ENCODE data around the gene OR3A3.

Gene OR3A3

DNA sequence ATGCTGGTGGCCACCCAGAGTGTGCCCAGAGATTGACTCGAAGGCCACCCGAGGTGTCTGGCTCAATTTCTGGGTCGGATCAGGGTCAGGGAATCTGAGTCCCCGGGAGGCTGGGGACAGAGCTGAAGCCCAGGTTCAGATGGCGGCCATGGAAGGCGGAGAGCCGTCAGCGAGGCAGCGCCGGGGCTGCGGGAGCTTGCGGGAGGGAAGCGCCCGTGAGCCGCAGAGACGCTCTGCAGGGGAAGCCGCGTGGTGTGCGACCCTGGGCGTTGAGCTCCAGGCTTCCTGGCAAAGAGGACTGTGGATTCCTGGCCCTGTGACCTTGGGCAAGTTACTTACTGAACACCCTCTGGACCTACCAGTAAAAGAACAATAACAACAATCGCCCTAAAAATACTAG lies 61.0 kb downstream of the OR3A3 start:
- TF ChIP-seq EZH2 (IDR thresholded peaks at IDR 0.05; ENCODE audit: borderline replicate concordance, low read depth, low read length, severe bottlenecking) = no peak
- TF ChIP-seq, protein P1, sequence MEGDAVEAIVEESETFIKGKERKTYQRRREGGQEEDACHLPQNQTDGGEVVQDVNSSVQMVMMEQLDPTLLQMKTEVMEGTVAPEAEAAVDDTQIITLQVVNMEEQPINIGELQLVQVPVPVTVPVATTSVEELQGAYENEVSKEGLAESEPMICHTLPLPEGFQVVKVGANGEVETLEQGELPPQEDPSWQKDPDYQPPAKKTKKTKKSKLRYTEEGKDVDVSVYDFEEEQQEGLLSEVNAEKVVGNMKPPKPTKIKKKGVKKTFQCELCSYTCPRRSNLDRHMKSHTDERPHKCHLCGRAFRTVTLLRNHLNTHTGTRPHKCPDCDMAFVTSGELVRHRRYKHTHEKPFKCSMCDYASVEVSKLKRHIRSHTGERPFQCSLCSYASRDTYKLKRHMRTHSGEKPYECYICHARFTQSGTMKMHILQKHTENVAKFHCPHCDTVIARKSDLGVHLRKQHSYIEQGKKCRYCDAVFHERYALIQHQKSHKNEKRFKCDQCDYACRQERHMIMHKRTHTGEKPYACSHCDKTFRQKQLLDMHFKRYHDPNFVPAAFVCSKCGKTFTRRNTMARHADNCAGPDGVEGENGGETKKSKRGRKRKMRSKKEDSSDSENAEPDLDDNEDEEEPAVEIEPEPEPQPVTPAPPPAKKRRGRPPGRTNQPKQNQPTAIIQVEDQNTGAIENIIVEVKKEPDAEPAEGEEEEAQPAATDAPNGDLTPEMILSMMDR (IDR thresholded peaks at IDR 0.05; ENCODE audit: borderline replicate concordance, extremely low read depth, low read length, poor library complexity, severe bottlenecking) = no peak
- ATAC-seq (ENCODE audit: insufficient read depth, low read depth) (no peak), DNase-seq (no peak)
- no peak overlapping the region for H3K27ac ChIP-seq (ENCODE audit: low read length)
- H3K36me3 ChIP-seq (ENCODE audit: insufficient read depth, low read length) = no peaks in the 10 kb centered on the region
- H3K4me2 ChIP-seq (ENCODE audit: insufficient read depth, low read length) = no peak overlapping the region
- no peaks in the 10 kb centered on the region for H3K4me1 ChIP-seq (ENCODE audit: insufficient read depth, low read length)
- H2AFZ ChIP-seq (ENCODE audit: low read depth, low read length) = no peak overlapping the region
- H4K20me1 ChIP-seq (ENCODE audit: insufficient read depth, low read length) = no peaks in the 10 kb centered on the region
- no peak overlapping the region for H3K4me3 ChIP-seq (ENCODE audit: low read depth in 1 of 2, low read length in 2 of 2)
- H3K9me3 ChIP-seq (ENCODE audit: insufficient read depth, low read length, severe bottlenecking) = no peaks in the 10 kb centered on the region
- no peak overlapping the region for H3K9ac ChIP-seq (ENCODE audit: low read depth, low read length)
- peaks cover 7% of the 10 kb centered on the region for H3K27me3 ChIP-seq (ENCODE audit: insufficient read depth, low read length, poor library complexity)
- no peaks in the 10 kb centered on the region for H3K79me2 ChIP-seq (ENCODE audit: insufficient read depth, low read length)
